ENCODE results near the gene AKT3. TPM values are rescaled to one million over a fixed set of nuclear protein-coding genes. Genes with fewer than 3 reads are reported as not detected.
A peak's percentile ranks its signal among the peaks of the same experiment; 100 is the strongest.

Gene AKT3
- total RNA-seq, 4 donors from 2014 or later: 8.5 to 16.0 (median 15.2) TPM

GRCh38 chr1:243748706-243749283, 101.2 kb downstream of the AKT3 start:
- Histone ChIP-seq H3K36me3 (no peaks in the 10 kb centered on the region), H3K27ac (no peak overlapping the region), H3K4me3 (no peak overlapping the region), H3K27me3 (no peaks in the 10 kb centered on the region), H3K9me3 (no peaks in the 10 kb centered on the region), H3K4me1 (peaks cover 0 to 4% of the 10 kb centered on the region in 2 donors)
- ATAC-seq: peak; percentile 74 to 97
- TF ChIP-seq CTCF (IDR thresholded peaks at IDR 0.05 in 4 of 5, conservative IDR thresholded peaks at IDR 0.05 in 1 of 5) (peak; percentile 43 to 84 (median 60)), POLR2A (IDR thresholded peaks at IDR 0.05) (no peak)
- no peak for DNase-seq
- intact Hi-C loops (cut with DNase I; ENCODE audit: low total_unique reads): loop anchor here (5.0 to 10.0 kb wide), 3 partner anchors 41 to 526 kb away; no protein-coding TSS in a partner anchor
- in situ Hi-C loops (cut with MboI; ENCODE audit: low sequenced_read_pairs in 4 of 4): loop anchor here in 3 of 4 donors (10.0 to 25.0 kb wide), 2 partner anchors 404 to 539 kb away; no protein-coding TSS in a partner anchor

- intact Hi-C loops (cut with DNase I; ENCODE audit: low total_unique reads): loop anchor here (5.0 to 10.0 kb wide), 3 partner anchors 41 to 527 kb away; no protein-coding TSS in a partner anchor
- Histone ChIP-seq H3K4me3 (no peak overlapping the region), H3K9me3 (no peaks in the 10 kb centered on the region), H3K36me3 (no peaks in the 10 kb centered on the region), H3K4me1 (peaks cover 0 to 5% of the 10 kb centered on the region in 2 donors), H3K27ac (no peak overlapping the region), H3K27me3 (no peaks in the 10 kb centered on the region)
- in situ Hi-C loops (cut with MboI; ENCODE audit: low sequenced_read_pairs in 4 of 4): loop anchor here in 3 of 4 donors (10.0 to 25.0 kb wide), 2 partner anchors 403 to 539 kb away; no protein-coding TSS in a partner anchor
- ATAC-seq: no peak
- TF ChIP-seq POLR2A (IDR thresholded peaks at IDR 0.05) (no peak), CTCF (IDR thresholded peaks at IDR 0.05 in 4 of 5, conservative IDR thresholded peaks at IDR 0.05 in 1 of 5) (no peak)
- DNase-seq: no peak
Observed at GRCh38 chr1:243748227-243748626, 101.8 kb downstream of the AKT3 start.

GRCh38 chr1:243746751-243747150, 103.3 kb downstream of the AKT3 start:
- H3K4me3 ChIP-seq: no peak overlapping the region
- no peaks in the 10 kb centered on the region for H3K9me3 ChIP-seq
- peaks cover 6 to 10% of the 10 kb centered on the region in 2 donors for H3K4me1 ChIP-seq
- no peaks in the 10 kb centered on the region for H3K27me3 ChIP-seq
- H3K27ac ChIP-seq: no peak overlapping the region
- H3K36me3 ChIP-seq: no peaks in the 10 kb centered on the region
- ATAC-seq: no peak
- TF ChIP-seq CTCF (IDR thresholded peaks at IDR 0.05 in 4 of 5, conservative IDR thresholded peaks at IDR 0.05 in 1 of 5) (no peak), POLR2A (IDR thresholded peaks at IDR 0.05) (no peak)
- no peak for DNase-seq
- intact Hi-C loops (cut with DNase I; ENCODE audit: low total_unique reads) (loop anchor here (5.0 to 10.0 kb wide), 3 partner anchors 39 to 528 kb away; no protein-coding TSS in a partner anchor), in situ Hi-C loops (cut with MboI; ENCODE audit: low sequenced_read_pairs in 4 of 4) (loop anchor here in 3 of 4 donors (10.0 to 25.0 kb wide), 2 partner anchors 402 to 541 kb away; no protein-coding TSS in a partner anchor)

GRCh38 chr1:243745356-243745755, 104.7 kb downstream of the AKT3 start:
- DNase-seq: no peak
- no peaks in the 10 kb centered on the region for H3K36me3 ChIP-seq
- peaks cover 5 to 6% of the 10 kb centered on the region in 2 donors for H3K4me1 ChIP-seq
- H3K27me3 ChIP-seq: no peaks in the 10 kb centered on the region
- in situ Hi-C loops (cut with MboI; ENCODE audit: low sequenced_read_pairs in 4 of 4) (loop anchor here in 3 of 4 donors (10.0 to 25.0 kb wide), 2 partner anchors 401 to 542 kb away; no protein-coding TSS in a partner anchor), intact Hi-C loops (cut with DNase I; ENCODE audit: low total_unique reads) (loop anchor here (5.0 to 10.0 kb wide), 3 partner anchors 38 to 529 kb away; no protein-coding TSS in a partner anchor)
- ATAC-seq: no peak
- TF ChIP-seq CTCF (IDR thresholded peaks at IDR 0.05 in 4 of 5, conservative IDR thresholded peaks at IDR 0.05 in 1 of 5): no peak
- no peaks in the 10 kb centered on the region for H3K9me3 ChIP-seq
- H3K27ac ChIP-seq: no peak overlapping the region
- H3K4me3 ChIP-seq: no peak overlapping the region

Measured in gastrocnemius medialis (tissue), 4 donors.